ENCODE results near the gene ATP8B3. TPM values are rescaled to one million over a fixed set of nuclear protein-coding genes. Genes with fewer than 3 reads are reported as not detected.

The ATP8B3 gene
- total RNA-seq, 1 experiment from 2014 or later: 11.9 TPM

DNA sequence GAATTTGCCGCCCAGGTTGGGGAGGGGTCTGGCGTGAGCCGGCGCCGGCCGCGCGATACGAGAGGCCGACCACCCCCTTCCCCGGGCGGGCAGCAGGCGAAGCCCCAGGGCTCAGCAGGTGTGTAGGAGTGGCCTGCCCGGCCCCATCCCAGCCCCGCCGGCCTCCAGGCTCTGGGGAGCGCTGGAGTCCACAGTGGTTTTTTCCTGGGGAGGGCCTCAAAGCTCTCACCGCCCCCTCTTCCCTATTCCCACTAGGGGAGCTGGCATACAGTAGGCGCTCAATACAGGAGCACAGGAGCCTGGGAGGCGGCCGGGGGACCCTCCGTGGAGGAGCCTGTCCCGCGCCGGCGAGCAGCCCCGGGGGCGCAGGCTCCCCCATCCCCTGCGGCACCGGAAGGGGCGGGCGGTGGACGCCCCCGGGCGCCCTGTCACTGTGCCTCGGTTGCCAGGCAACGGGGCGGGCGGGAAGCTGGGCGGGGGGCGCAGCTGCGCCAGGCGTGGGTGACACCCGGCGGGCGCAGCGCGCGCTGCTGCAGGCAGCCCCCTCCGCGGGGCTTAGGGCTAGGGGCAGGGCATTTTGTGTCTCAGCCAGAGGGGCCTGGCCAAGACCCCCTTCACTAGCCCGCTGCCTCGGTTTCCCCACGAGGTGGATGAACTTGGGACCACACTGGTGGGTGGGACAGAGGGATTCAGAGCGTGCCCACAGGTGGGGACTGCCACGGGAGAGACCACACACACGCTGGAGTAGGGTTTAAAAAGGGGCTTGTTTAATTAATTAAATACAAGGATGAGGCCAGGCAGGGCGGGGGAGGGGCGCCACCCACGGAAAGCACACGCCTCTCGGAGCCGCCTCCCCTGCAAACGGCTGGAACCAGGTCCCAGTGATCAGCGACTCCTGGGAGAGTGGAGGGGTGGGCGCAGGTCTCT lies 39.8 kb upstream of the ATP8B3 start:
- in situ Hi-C loops (cut with HindIII; ENCODE audit: low pct_unique_long_range_greater_than_20kb, low sequenced_read_pairs): no loop called here
- DNase-seq (ENCODE audit: low read depth): no peak

DNA sequence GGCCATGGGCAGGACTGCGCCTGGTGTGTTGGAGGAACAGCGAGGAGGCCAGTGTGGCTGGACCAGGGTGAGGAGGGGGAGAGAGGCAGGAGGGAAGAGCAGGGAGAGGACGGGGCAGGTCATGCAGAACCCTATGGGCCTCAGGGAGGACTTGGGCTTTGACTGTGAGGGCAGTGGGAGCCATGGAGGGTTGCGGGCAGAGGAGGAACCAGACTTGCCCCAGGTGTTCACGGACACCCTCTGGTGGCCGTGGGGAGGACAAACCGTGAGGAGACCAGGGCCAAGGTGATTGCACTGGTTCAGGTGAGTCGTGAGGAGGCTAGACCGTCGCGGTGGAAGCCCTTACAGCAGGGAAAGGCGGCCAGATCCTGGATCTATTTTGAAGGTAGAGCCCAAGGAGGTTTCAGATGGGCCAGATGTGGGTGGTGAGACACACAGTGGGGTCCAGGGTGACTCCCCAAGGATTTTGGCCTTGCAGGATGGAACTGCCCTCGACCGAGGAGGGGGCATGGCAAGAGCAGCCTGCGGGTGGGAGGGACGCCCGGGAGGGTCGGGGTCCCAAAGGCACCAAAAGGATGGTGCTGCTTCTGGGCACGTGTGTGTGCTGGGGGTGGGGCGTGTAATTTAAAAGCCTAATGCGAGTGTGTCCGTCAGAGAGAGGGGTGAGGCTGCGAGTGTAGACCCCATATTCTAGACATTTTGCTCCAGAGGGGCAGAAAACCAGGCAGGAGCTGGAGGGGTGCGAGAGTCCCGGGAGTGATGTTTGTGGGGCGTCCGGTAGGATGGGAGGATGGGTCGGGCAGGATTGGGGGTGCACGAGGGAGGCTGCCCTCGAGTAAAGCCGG lies 39.0 kb upstream of the ATP8B3 start:
- DNase-seq (ENCODE audit: low read depth): no peak
- in situ Hi-C loops (cut with HindIII; ENCODE audit: low pct_unique_long_range_greater_than_20kb, low sequenced_read_pairs): no loop called here

DNA sequence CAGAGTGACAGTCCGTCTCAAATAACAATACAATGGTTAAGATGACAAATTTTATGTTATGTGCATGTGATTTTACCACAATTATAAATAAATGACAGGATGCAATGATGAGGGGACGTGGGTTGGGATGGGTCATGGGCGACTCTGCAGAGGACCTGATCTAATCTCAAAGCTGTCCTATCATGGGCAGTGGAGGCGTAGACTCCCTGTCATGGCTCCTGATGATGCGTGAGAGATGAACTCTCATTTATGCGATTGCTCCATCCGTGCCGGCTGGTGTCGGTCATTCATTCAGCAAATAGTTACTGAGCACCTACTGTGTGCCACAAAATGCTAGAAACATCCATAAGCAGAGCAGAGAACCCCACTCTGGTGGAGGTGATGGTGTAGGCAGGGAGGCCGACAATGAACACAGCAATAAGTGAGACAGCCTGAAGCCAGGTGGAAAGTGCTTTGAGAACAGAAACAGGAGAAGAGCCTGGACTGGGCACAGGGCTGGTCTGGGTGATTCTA lies 37.9 kb upstream of the ATP8B3 start:
- in situ Hi-C loops (cut with HindIII; ENCODE audit: low pct_unique_long_range_greater_than_20kb, low sequenced_read_pairs): no loop called here

DNA sequence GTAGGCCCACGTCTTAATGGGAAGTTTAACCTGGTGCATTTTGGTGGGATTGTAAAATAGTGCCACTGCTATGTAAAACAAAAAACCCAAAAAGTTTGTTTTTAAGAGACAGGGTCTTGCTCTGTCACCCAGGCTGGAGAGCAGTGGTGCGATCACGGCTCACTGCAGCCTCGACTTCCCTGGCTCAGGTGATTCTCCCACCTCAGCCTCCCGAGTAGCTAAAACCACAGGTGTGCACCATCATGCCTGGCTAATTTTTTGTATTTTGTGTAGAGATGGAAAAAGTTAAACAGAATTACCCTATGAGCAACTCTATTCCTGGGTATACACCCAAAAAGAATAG lies 37.0 kb upstream of the ATP8B3 start:
- in situ Hi-C loops (cut with HindIII; ENCODE audit: low pct_unique_long_range_greater_than_20kb, low sequenced_read_pairs): no loop called here
- DNase-seq (ENCODE audit: low read depth): no peak

More for the DNA sequence above, 37.9 kb upstream of the ATP8B3 start:
- no peak for DNase-seq (ENCODE audit: low read depth)

DNA sequence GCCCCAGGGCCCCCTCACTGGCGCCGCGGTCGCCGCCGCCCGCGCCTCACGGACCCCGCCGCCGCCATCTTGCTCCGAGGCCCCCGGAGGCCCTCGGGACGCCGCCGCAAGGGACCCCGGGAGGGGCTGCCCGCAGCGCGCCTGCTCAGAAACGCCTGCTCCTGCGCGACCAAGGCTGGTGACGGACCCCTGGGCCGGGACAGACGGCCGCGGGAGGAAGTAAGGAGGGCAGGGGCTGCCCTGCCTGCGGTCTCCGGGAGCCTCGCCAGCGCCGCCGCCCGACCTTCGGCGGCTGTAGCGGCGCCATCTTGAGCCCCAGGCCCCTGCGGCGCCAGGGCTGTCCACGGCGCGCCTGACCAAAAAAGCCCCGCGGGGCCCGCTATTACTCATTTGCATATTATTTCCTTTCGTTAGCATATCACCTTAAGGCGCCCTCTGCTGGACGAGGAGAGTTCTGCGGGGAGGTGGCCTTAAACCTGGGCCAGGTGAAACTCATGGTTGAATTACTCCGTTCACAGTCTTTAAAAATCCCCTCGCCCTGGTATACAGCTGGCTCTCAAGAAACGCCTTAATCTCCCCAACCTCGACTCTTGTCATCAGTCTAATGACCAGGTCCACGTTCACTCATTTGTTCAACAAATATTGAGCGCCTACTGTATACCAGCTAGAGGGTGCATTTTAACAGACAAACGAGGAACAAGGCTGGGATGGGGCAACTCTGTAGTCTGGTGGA lies 36.5 kb upstream of the ATP8B3 start, which contains the start of gene REXO1:
Gene REXO1, minus strand, starts transcription at position 85 of the 733 bp plus-strand sequence. CDS start 125 bp downstream, outside the sequence.
- DNase-seq (ENCODE audit: low read depth): peak; percentile 86
- in situ Hi-C loops (cut with HindIII; ENCODE audit: low pct_unique_long_range_greater_than_20kb, low sequenced_read_pairs): no loop called here

DNA sequence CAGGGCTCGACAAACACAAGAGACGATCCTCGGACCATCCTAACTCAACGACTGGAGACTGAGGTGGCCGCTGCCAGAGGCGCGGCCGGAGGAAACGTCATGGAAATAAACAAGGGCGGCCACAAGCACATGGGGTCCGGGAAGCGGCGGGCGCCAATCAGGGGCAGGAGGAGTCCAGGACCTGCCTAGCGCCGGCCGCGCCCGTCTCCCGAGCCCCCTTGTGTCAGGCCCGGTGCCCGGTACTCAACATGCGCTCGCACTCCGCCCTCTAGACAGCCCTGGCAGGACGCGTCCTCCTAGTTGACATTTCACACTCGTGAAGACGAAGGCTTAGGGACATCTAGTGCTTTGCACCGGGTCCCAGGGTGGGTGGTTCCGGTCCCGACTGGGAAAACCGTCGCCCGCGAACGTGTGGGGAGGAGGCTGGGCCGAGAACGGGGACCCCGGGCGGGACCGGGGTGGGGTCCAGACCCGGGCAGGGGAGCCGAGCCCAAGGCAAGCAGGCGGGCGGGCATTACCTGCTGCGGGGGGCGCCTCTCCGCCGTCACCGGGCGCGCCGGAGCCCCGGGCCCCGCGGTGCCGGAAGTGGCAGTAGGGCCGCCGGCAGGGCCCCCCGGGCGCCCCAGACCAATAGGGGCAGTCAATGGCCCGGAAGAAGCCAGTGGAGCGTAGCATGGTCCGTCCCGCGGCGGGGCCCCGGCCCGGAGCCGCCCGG lies 35.8 kb upstream of the ATP8B3 start:
- DNase-seq (ENCODE audit: low read depth): no peak
- in situ Hi-C loops (cut with HindIII; ENCODE audit: low pct_unique_long_range_greater_than_20kb, low sequenced_read_pairs): no loop called here

DNA sequence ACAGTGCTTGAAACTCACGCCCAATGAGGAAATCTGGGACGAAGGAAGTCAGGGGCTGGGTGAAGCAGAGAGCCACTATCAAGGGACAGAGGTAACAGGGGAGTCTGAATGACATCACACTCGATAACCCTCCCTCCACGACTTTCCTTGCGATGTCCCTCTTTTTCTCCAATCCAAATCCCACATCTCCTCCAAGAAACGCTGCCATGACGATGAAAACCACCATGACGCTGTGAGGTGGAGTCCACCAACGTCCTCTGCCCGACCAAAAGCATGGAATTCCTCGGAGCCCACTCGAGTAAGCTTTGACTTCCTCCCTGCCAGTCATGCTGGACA lies 35.2 kb upstream of the ATP8B3 start:
- DNase-seq (ENCODE audit: low read depth): no peak
- in situ Hi-C loops (cut with HindIII; ENCODE audit: low pct_unique_long_range_greater_than_20kb, low sequenced_read_pairs): no loop called here

DNA sequence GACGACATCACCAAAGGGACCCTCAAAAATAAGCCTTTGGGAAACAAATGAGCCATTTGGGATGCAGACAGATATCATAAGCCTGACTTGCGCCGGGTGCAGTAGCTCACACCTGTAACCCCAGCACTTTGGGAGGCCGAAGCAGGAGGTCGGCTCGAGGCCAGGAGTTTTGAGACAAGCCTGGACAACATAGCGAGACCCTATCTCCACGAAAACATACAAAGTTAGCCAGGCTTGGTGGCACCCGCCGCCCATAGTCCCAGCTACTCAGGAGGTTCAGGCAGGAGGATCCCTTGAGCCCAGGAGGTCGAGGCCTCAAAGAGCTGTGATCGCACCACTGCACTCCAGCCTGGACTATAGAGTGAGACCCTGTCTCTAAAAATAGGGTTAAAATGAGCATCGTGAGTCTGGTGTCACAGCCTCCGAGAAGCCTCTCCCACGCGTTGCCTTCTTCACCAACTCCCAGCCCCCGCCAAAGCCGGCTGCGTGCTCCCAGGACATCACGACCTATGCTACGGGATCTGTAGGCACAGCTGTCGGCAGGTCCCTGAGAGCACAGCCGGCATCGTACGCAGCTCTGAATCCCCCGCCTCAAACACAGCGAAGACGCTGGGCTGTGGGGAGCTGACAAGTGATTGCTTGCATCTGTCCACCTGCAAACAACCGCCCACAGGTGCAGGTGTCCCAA lies 34.6 kb upstream of the ATP8B3 start:
- no peak for DNase-seq (ENCODE audit: low read depth)
- in situ Hi-C loops (cut with HindIII; ENCODE audit: low pct_unique_long_range_greater_than_20kb, low sequenced_read_pairs): no loop called here

DNA sequence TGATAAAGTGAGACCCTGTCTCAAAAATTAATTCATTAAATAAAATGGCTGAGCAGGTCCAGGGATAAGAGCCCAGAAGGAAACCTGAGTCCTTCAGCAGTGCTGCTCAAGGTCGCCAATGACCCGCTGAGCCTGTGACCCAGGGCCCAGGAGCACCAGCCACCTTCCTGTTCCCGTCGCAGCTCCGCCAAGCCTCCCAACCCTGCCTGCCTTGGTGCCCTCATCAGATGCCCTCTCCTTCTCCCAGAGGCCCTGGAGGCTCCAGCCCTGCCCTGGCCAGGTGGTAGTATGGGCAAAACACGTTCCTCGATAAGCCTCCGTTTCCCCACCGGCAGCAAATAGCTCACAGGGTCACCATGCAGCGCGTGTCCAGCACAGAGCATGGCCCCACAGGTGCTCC lies 33.6 kb upstream of the ATP8B3 start:
- in situ Hi-C loops (cut with HindIII; ENCODE audit: low pct_unique_long_range_greater_than_20kb, low sequenced_read_pairs): no loop called here
- DNase-seq (ENCODE audit: low read depth): no peak

DNA sequence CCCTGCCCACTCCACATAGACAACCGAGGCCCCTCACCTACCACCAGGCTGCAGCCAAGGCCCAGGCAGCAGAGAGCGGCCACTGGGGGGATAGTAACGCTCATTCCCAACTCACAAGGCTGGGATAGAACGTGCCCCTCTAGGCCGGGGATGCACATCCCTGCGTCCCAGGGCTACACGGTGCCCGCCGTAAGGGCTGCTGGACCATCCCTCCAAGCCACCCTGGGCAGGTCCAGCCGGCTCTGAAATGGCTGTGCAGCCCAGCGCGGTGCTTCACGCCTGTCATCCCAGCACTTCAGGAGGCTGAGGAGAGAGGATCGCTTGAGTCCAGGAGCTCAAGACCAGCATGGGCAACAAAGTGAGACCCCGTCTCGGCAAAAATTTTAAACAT lies 33.0 kb upstream of the ATP8B3 start:
- in situ Hi-C loops (cut with HindIII; ENCODE audit: low pct_unique_long_range_greater_than_20kb, low sequenced_read_pairs): no loop called here
- DNase-seq (ENCODE audit: low read depth): no peak

DNA sequence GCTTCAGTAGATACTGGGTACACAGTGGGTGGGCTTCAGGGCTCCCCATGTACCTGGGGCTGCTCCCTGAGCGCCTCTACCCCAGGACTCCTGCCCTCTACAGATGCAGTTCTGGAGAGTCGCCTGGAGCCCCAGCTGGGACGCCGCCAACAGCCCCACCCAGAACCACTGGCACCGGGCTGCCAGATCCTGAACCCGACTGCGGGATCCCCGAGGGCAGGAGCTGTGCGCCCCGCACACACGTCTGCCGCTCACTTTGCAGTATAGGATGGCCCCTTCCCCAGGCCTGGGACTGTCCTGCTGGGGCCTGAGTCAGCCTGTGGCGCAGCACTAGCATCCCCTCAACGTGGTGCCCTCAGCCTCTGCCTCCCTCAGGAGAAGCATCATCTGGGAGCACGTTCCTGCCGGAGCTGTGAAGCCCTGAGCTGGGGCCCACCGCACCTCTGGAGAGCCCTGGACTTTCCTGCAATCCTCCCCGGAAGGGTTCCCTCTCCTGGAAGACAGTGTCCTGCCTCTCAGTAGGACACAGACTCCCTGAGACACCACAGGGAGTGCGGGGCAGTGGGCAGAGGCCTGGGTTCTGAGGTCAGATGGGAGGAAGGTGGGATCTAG lies 32.5 kb upstream of the ATP8B3 start:
- in situ Hi-C loops (cut with HindIII; ENCODE audit: low pct_unique_long_range_greater_than_20kb, low sequenced_read_pairs): no loop called here
- no peak for DNase-seq (ENCODE audit: low read depth)

DNA sequence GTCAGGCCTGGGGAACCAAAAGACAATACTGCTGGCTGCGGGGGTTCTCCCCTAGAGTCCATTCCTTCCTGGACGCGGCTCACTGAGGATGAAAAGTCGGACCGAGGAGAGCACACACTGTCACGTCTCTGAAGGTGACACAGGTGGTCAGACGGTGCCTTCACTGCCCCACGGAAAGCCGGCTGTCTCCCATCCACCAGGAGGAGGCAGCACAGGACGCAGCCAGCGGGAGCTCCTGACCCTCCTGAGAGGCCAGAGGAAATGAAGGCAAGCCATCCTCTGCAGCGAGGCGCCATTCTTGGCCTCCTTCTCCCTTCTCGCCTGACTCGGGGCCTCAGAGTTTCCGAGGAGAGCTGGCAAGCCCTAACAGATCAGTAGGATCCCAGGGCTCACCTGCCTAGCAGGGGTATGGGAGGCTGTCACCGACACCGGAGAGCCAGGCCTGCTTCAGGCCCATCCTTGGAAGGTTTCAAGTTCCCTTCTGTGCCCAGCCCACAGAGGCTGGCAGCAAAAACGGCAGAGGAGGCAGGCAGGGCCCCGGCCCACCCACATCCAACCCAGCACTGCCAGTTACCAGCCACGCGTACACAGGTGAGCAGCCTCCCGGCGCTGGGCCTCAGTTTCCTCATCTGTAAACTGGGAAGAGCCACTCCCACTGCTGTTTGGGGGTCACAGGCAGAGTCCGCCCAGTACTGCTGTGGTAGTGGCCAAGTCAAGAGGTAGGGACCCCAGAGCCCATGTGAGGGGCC lies 31.7 kb upstream of the ATP8B3 start:
- in situ Hi-C loops (cut with HindIII; ENCODE audit: low pct_unique_long_range_greater_than_20kb, low sequenced_read_pairs): no loop called here

DNA sequence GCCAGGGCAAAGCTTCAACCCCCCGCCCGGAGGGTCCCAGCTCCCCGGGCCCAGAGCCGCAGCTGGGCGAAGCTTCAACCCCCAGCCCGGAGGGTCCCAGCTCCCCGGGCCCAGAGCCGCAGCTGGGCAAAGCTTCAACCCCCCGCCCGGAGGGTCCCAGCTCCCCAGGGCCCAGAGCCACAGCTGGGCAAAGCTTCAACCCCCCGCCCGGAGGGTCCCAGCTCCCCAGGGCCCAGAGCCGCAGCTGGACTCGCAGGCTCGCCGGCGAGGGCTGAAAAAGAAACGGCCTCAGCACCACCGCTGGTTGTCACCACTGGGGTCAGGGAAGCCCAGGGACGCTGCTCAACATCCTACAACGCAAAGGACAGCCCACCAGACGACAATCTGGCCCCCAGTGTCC lies 31.0 kb upstream of the ATP8B3 start:
- in situ Hi-C loops (cut with HindIII; ENCODE audit: low pct_unique_long_range_greater_than_20kb, low sequenced_read_pairs): no loop called here
- DNase-seq (ENCODE audit: low read depth): no peak

More for the DNA sequence above, 31.7 kb upstream of the ATP8B3 start:
- DNase-seq (ENCODE audit: low read depth): no peak

DNA sequence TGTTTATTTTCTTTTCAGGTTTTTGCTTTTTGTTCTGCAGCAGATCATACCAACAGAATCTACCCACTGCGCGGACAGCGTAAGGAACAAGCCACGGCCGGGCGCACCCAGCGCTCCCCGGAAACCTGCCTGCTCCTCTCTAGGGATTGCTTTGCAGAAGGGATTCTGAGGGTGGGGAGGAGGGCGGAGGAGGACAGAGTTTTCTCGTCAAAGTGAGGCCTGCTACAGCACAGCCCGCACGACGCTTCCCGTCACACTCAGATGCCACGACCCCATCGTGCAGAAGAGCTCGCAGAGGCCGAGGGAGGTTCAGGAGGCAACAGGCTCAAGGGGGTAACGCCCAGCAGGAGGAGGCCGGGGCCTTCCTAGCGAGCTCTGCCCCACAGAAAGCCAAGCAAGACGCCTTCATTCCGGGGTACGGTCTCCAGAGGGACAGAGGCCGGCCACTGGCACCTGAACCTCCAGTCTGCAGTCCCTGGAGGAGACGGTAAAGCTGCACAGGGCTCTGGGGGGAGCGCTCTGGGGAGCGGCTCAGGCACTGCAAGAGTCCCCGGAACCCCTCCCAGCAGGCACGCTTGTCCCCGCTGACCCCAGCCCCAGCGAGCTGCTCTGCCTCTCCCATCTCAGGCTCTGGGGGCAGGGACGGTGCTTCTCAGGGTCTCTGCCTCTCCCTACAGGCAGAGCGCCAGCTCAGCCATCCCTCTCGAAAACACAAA lies 29.3 kb upstream of the ATP8B3 start:
- in situ Hi-C loops (cut with HindIII; ENCODE audit: low pct_unique_long_range_greater_than_20kb, low sequenced_read_pairs): no loop called here
- DNase-seq (ENCODE audit: low read depth): no peak

DNA sequence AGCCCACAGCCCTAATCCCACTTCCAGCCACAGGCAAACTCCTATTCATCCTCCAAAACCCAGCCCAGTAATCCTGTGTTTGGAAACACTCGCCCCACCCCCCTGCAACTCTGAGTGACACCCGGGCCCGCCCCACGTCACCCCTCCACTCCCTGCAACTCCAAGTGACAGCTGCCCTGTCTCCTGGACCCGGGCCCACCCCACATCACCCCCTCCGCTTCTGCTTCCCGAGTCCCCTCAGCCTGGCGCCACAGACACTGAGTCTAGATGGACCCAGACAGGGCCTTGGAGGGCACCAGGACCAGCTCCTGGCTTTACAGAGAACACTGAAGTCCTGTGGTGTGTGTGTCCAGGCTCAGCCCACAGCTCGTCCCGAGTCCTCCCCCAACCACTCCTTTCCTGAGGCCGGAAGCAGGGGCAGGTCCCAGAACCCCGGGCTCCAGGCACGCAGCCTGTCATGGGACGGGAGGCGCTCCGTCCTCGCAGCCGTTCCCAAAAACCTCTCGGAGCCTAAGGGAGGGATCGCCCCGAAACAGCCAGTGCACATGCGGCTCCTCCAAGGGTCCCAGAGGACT lies 28.6 kb upstream of the ATP8B3 start:
- DNase-seq (ENCODE audit: low read depth): no peak
- in situ Hi-C loops (cut with HindIII; ENCODE audit: low pct_unique_long_range_greater_than_20kb, low sequenced_read_pairs): no loop called here

Data from Caki2 (cell line).